Posterior cingulate gyrus (tissue), 11 donors: ENCODE data around the gene SERPINB1.

ENCODE experiments used
- DNase-seq, 10 donors: peaks; one replicate each; pipeline versions ENCODE4 v3.0.0 to v3.0.0-alpha.2; 2020 to 2021; ENCODE audit warnings: mixed read lengths in 3 of 10
- intact Hi-C: fragments of 100-400 bp; cut with DNase I; formaldehyde crosslinking; loops from one replicate; pipeline ENCODE4 v1.15.1; 2023

SERPINB1 gene

GRCh38 chr6:2851727-2852513 is 10.3 kb upstream of the SERPINB1 start:
- DNase-seq = no peak
- intact Hi-C loops = no loop called here

GRCh38 chr6:2850538-2851113 is 9.0 kb upstream of the SERPINB1 start:
- no peak for DNase-seq
- intact Hi-C loops = no loop called here

- intact Hi-C loops = loop anchor here (10.0 kb wide), 1 partner anchor 206 kb away; no protein-coding TSS in a partner anchor
- DNase-seq = no peak
These were observed 7.2 kb upstream of the SERPINB1 start for GRCh38 chr6:2848851-2849250.

- DNase-seq = no peak
- intact Hi-C loops = loop anchor here (1.0 to 10.0 kb wide), 4 partner anchors 65 to 209 kb away; no protein-coding TSS in a partner anchor
These were observed 4.2 kb upstream of the SERPINB1 start for GRCh38 chr6:2845880-2846208.

- DNase-seq = no peak
- intact Hi-C loops = loop anchor here (10.0 kb wide), 1 partner anchor 211 kb away; no protein-coding TSS in a partner anchor
These were observed 2.3 kb upstream of the SERPINB1 start for GRCh38 chr6:2844008-2844407.

GRCh38 chr6:2843138-2843740 is 1.6 kb upstream of the SERPINB1 start:
- intact Hi-C loops = loop anchor here (10.0 kb wide), 1 partner anchor 212 kb away; no protein-coding TSS in a partner anchor
- no peak for DNase-seq

- intact Hi-C loops = loop anchor here (10.0 kb wide), 1 partner anchor 213 kb away; no protein-coding TSS in a partner anchor
- no peak for DNase-seq
These were observed 483 bp upstream of the SERPINB1 start for GRCh38 chr6:2842139-2842552.

GRCh38 chr6:2840749-2841061 is 958 bp downstream of the SERPINB1 start:
- intact Hi-C loops = loop anchor here (1.0 to 10.0 kb wide), 2 partner anchors 49 to 214 kb away; no protein-coding TSS in a partner anchor
- no peak for DNase-seq

- intact Hi-C loops = loop anchor here (10.0 kb wide), 2 partner anchors 65 to 215 kb away; no protein-coding TSS in a partner anchor
- no peak for DNase-seq
These were observed 1.5 kb downstream of the SERPINB1 start for GRCh38 chr6:2839982-2840748.

- DNase-seq = no peak
- intact Hi-C loops = loop anchor here (10.0 kb wide), 1 partner anchor 65 kb away; no protein-coding TSS in a partner anchor
These were observed 2.3 kb downstream of the SERPINB1 start for GRCh38 chr6:2839195-2839981.

GRCh38 chr6:2838251-2838650 is 3.4 kb downstream of the SERPINB1 start:
- DNase-seq = no peak
- intact Hi-C loops = loop anchor here (10.0 kb wide), 1 partner anchor 63 kb away; no protein-coding TSS in a partner anchor

- intact Hi-C loops = loop anchor here (10.0 kb wide), 1 partner anchor 59 kb away; no protein-coding TSS in a partner anchor
- DNase-seq = no peak
These were observed 7.4 kb downstream of the SERPINB1 start for GRCh38 chr6:2834262-2834661.

GRCh38 chr6:2831392-2831791 is 10.3 kb downstream of the SERPINB1 start:
- no peak for DNase-seq
- intact Hi-C loops = loop anchor here (10.0 kb wide), 1 partner anchor 57 kb away; no protein-coding TSS in a partner anchor

GRCh38 chr6:2830183-2830582 is 11.5 kb downstream of the SERPINB1 start:
- intact Hi-C loops = loop anchor here (10.0 kb wide), 1 partner anchor 55 kb away; no protein-coding TSS in a partner anchor
- DNase-seq = no peak

- DNase-seq = no peak
- intact Hi-C loops = no loop called here
These were observed 12.4 kb downstream of the SERPINB1 start for GRCh38 chr6:2829253-2829652.

- intact Hi-C loops = no loop called here
- no peak for DNase-seq
These were observed 13.0 kb downstream of the SERPINB1 start for GRCh38 chr6:2828629-2829028.

- no peak for DNase-seq
- intact Hi-C loops = no loop called here
These were observed 14.5 kb downstream of the SERPINB1 start for GRCh38 chr6:2827142-2827541.

- no peak for DNase-seq
- intact Hi-C loops = no loop called here
These were observed 15.5 kb downstream of the SERPINB1 start for GRCh38 chr6:2826131-2826530.

- DNase-seq = no peak
- intact Hi-C loops = no loop called here
These were observed 18.4 kb downstream of the SERPINB1 start for GRCh38 chr6:2823104-2823850.
